Transverse colon (tissue), 3 donors: ENCODE measurements around the gene CBFA2T2.

Source experiments
- CTCF ChIP-seq, 5 experiments: fragments of 200-600 bp in 3 of 5; fragments of 450-650 bp in 2 of 5; sonication (generic) in 3 of 5; IDR thresholded peaks; 1 replicate in 2 of 5; 2 replicates in 3 of 5; pipeline ENCODE4 v1.5.1; 2016 to 2017; ENCODE audit warnings: antibody characterized with exemption in 5 of 5, inconsistent platforms in 3 of 5, mild to moderate bottlenecking in 2 of 5, moderate library complexity in 1 of 5
- EP300 ChIP-seq: sonication (generic); formaldehyde crosslinking; IDR thresholded peaks from one replicate; pipeline ENCODE4 v1.6.1; 2017; ENCODE audit warnings: antibody characterized with exemption, low read depth
- POLR2A ChIP-seq: fragments of 450-650 bp; IDR thresholded peaks from one replicate; pipeline ENCODE4 v1.6.1; 2016; ENCODE audit warnings: antibody characterized with exemption, mild to moderate bottlenecking, moderate library complexity

- TF ChIP-seq CTCF (IDR thresholded peaks at IDR 0.05) (no peak), POLR2A (no peak), EP300 (no peak)
Measured at GRCh38 chr20:33521461-33521860, 31.6 kb downstream of the CBFA2T2 start.
